ENCODE measurements around the gene TCL1B. TPM values are rescaled to one million over a fixed set of nuclear protein-coding genes. Genes with fewer than 3 reads are reported as not detected.

The TCL1B gene
- total and polyA plus RNA-seq, 2 donors (not counting 1 experiment from before 2014, with no cell fraction given): 5.7 to 9.6 TPM

DNA sequence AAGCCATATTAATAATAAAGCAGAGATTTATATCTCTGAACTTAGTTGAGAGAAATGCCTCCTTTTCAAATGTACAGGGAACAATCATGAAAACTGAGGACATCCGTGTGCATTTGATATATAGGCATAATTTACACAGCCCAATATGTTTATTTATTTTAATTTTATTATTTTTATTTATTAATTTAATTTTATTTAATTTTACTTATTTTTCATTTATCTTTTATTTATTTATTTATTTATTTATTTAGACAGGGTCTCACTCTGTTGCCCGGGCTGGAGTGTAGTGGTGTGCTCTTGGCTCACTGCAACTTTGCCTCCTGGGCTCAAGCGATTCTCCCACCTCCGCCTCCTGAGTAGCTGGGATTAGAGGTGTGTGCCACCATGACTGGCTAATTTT, 19.3 kb downstream of the TCL1B start:
- peaks cover 61% of the 10 kb centered on the region for H3K79me2 ChIP-seq (ENCODE audit: control insufficient read depth, insufficient read depth, low read length)
- H3K27ac ChIP-seq (ENCODE audit: low read length in 2 of 2): peak overlapping the region; percentile 55 to 94
- no peak overlapping the region for H2AFZ ChIP-seq (ENCODE audit: insufficient read depth, low read depth, low read length, poor library complexity, severe bottlenecking)
- peaks cover 80 to 88% of the 10 kb centered on the region in 2 donors for H3K4me1 ChIP-seq (ENCODE audit: control insufficient read depth in 2 of 2, insufficient read depth in 2 of 2, low read length in 2 of 2)
- no peak overlapping the region for H3K9ac ChIP-seq (ENCODE audit: low read length)
- WGBS (ENCODE audit: insufficient coverage): no CpG with 5 or more reads among the region's 4 CpGs
- no peaks in the 10 kb centered on the region for H3K27me3 ChIP-seq (replicated peaks in 1 of 4; ENCODE audit: control extremely low read depth in 1 of 4, control insufficient read depth in 3 of 4, insufficient read depth in 4 of 4, low read length in 3 of 4)
- peaks cover 78% of the 10 kb centered on the region for H3K4me1 Mint-ChIP-seq
- peak overlapping the region; percentile 42 for H3K4me3 Mint-ChIP-seq
- H4K20me1 ChIP-seq (ENCODE audit: control insufficient read depth, insufficient read depth, low read length, poor library complexity, severe bottlenecking): no peaks in the 10 kb centered on the region
- DNase-seq: no peak
- H3K36me3 ChIP-seq (replicated peaks in 1 of 2; ENCODE audit: control extremely low read depth in 1 of 2, control insufficient read depth in 1 of 2, extremely low read depth in 1 of 2, insufficient read depth in 2 of 2, low read length in 1 of 2): peaks cover 4 to 22% of the 10 kb centered on the region in 2 experiments
- peaks cover 0 to 7% (median 0%) of the 10 kb centered on the region in 3 donors for H3K9me3 ChIP-seq (ENCODE audit: control extremely low read depth in 1 of 3, control insufficient read depth in 2 of 3, insufficient read depth in 1 of 3, low read length in 2 of 3)
- peak overlapping the region in 1 of 5 experiments; percentile 17 for H3K4me3 ChIP-seq (ENCODE audit: control extremely low read depth in 1 of 5, extremely low read depth in 1 of 5, insufficient read depth in 1 of 5, low read depth in 2 of 5, low read length in 4 of 5)
- intact Hi-C loops (cut with micrococcal nuclease): no loop called here
- peaks cover 29% of the 10 kb centered on the region for H3K27me3 Mint-ChIP-seq
- no peak for ATAC-seq (ENCODE audit: low read depth)
- ChIA-PET POLR2A (no interaction called here), CTCF (no interaction called here)
- H3K27ac Mint-ChIP-seq: peak overlapping the region; percentile 60
- H3K4me2 ChIP-seq (replicated peaks; ENCODE audit: low read depth, low read length, poor library complexity, severe bottlenecking): peak overlapping the region; percentile 55
- H3K9me3 Mint-ChIP-seq (ENCODE audit: insufficient read depth): no peaks in the 10 kb centered on the region
- TF ChIP-seq, protein P1, sequence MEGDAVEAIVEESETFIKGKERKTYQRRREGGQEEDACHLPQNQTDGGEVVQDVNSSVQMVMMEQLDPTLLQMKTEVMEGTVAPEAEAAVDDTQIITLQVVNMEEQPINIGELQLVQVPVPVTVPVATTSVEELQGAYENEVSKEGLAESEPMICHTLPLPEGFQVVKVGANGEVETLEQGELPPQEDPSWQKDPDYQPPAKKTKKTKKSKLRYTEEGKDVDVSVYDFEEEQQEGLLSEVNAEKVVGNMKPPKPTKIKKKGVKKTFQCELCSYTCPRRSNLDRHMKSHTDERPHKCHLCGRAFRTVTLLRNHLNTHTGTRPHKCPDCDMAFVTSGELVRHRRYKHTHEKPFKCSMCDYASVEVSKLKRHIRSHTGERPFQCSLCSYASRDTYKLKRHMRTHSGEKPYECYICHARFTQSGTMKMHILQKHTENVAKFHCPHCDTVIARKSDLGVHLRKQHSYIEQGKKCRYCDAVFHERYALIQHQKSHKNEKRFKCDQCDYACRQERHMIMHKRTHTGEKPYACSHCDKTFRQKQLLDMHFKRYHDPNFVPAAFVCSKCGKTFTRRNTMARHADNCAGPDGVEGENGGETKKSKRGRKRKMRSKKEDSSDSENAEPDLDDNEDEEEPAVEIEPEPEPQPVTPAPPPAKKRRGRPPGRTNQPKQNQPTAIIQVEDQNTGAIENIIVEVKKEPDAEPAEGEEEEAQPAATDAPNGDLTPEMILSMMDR (IDR thresholded peaks at IDR 0.05): no peak
- no peak for TF ChIP-seq EZH2 (IDR thresholded peaks at IDR 0.05; ENCODE audit: borderline replicate concordance, insufficient read depth, low read depth, low read length, poor library complexity, severe bottlenecking)

GRCh38 chr14:95707327-95707726, 21.1 kb downstream of the TCL1B start:
- peak; percentile 28 for ATAC-seq (ENCODE audit: low read depth)
- Histone ChIP-seq H3K4me3 (ENCODE audit: control extremely low read depth in 1 of 5, extremely low read depth in 1 of 5, insufficient read depth in 1 of 5, low read depth in 2 of 5, low read length in 4 of 5) (no peak overlapping the region), H3K9ac (ENCODE audit: low read length) (peak overlapping the region; percentile 11), H3K27me3 (replicated peaks in 1 of 4; ENCODE audit: control extremely low read depth in 1 of 4, control insufficient read depth in 3 of 4, insufficient read depth in 4 of 4, low read length in 3 of 4) (no peaks in the 10 kb centered on the region), H3K9me3 (ENCODE audit: control extremely low read depth in 1 of 3, control insufficient read depth in 2 of 3, insufficient read depth in 1 of 3, low read length in 2 of 3) (peaks cover 0 to 2% (median 0%) of the 10 kb centered on the region in 3 donors), H3K79me2 (ENCODE audit: control insufficient read depth, insufficient read depth, low read length) (peaks cover 65% of the 10 kb centered on the region), H4K20me1 (ENCODE audit: control insufficient read depth, insufficient read depth, low read length, poor library complexity, severe bottlenecking) (no peaks in the 10 kb centered on the region), H2AFZ (ENCODE audit: insufficient read depth, low read depth, low read length, poor library complexity, severe bottlenecking) (no peak overlapping the region), H3K27ac (ENCODE audit: low read length in 2 of 2) (peak overlapping the region; percentile 66 to 82), H3K36me3 (replicated peaks in 1 of 2; ENCODE audit: control extremely low read depth in 1 of 2, control insufficient read depth in 1 of 2, extremely low read depth in 1 of 2, insufficient read depth in 2 of 2, low read length in 1 of 2) (peaks cover 8 to 30% of the 10 kb centered on the region in 2 experiments), H3K4me1 (ENCODE audit: control insufficient read depth in 2 of 2, insufficient read depth in 2 of 2, low read length in 2 of 2) (peaks cover 74 to 80% of the 10 kb centered on the region in 2 donors), H3K4me2 (replicated peaks; ENCODE audit: low read depth, low read length, poor library complexity, severe bottlenecking) (peak overlapping the region; percentile 53)
- WGBS (ENCODE audit: insufficient coverage): no CpG with 5 or more reads among the region's 5 CpGs
- TF ChIP-seq, protein P1 (IDR thresholded peaks at IDR 0.05): no peak
- no peak for TF ChIP-seq EZH2 (IDR thresholded peaks at IDR 0.05; ENCODE audit: borderline replicate concordance, insufficient read depth, low read depth, low read length, poor library complexity, severe bottlenecking)
- POLR2A ChIA-PET: no interaction called here
- CTCF ChIA-PET: no interaction called here
- DNase-seq: peak; percentile 66
- intact Hi-C loops (cut with micrococcal nuclease): no loop called here
- Mint-ChIP-seq H3K4me3 (peak overlapping the region; percentile 56), H3K4me1 (peaks cover 82% of the 10 kb centered on the region), H3K27me3 (peaks cover 28% of the 10 kb centered on the region), H3K27ac (peak overlapping the region; percentile 80), H3K9me3 (ENCODE audit: insufficient read depth) (no peaks in the 10 kb centered on the region)

All from B cell (primary cell).